ENCODE measurements around the gene MYH10. TPM values are rescaled to one million over a fixed set of nuclear protein-coding genes. Genes with fewer than 3 reads are reported as not detected.

Gene MYH10
- total and polyA plus RNA-seq, 4 donors, result 9.1 to 79.1 (median 25.9) TPM

- Histone ChIP-seq H3K36me3 (ENCODE audit: control insufficient read depth in 4 of 4, insufficient read depth in 3 of 4, low read depth in 1 of 4, low read length in 3 of 4) (no peaks in the 10 kb centered on the region), H3K27ac (ENCODE audit: low read depth in 1 of 2, low read length in 2 of 2) (peak overlapping the region in 1 of 2 donors; percentile 42), H3K27me3 (ENCODE audit: control insufficient read depth in 4 of 4, insufficient read depth in 4 of 4, low read length in 3 of 4) (no peaks in the 10 kb centered on the region), H3K4me3 (ENCODE audit: low read depth in 1 of 3, low read length in 3 of 3) (no peak overlapping the region), H3K9me3 (ENCODE audit: control insufficient read depth in 4 of 4, low read length in 3 of 4) (peaks cover 0 to 2% (median 0%) of the 10 kb centered on the region in 4 donors), H3K4me1 (ENCODE audit: control insufficient read depth in 4 of 4, insufficient read depth in 4 of 4, low read length in 3 of 4) (no peaks in the 10 kb centered on the region), H3K9ac (ENCODE audit: low read depth in 1 of 2, low read length in 2 of 2) (no peak overlapping the region)
- WGBS, result 55% methylated on average over 19 of the region's 19 CpGs
- DNase-seq (ENCODE audit: low spot score), result no peak
- TF ChIP-seq RXRA (IDR thresholded peaks at IDR 0.05) (peak in 1 of 2 donors; percentile 9), MAX (IDR thresholded peaks at IDR 0.05) (no peak), SP1 (IDR thresholded peaks at IDR 0.05) (peak; percentile 14), NR2F2 (IDR thresholded peaks at IDR 0.05) (peak; percentile 50)
Observed at GRCh38 chr17:8674344-8675305, 44.1 kb upstream of the MYH10 start.

GRCh38 chr17:8673612-8674011 is 43.1 kb upstream of the MYH10 start:
- H3K4me1 ChIP-seq (ENCODE audit: control insufficient read depth in 4 of 4, insufficient read depth in 4 of 4, low read length in 3 of 4), result no peaks in the 10 kb centered on the region
- no peaks in the 10 kb centered on the region for H3K36me3 ChIP-seq (ENCODE audit: control insufficient read depth in 4 of 4, insufficient read depth in 3 of 4, low read depth in 1 of 4, low read length in 3 of 4)
- H3K4me3 ChIP-seq (ENCODE audit: low read depth in 1 of 3, low read length in 3 of 3), result no peak overlapping the region
- peaks cover 0 to 1% (median 0%) of the 10 kb centered on the region in 4 donors for H3K9me3 ChIP-seq (ENCODE audit: control insufficient read depth in 4 of 4, low read length in 3 of 4)
- no peak for DNase-seq (ENCODE audit: low spot score)
- H3K9ac ChIP-seq (ENCODE audit: low read depth in 1 of 2, low read length in 2 of 2), result no peak overlapping the region
- H3K27ac ChIP-seq (ENCODE audit: low read depth in 1 of 2, low read length in 2 of 2), result peak overlapping the region in 1 of 2 donors; percentile 12
- 51% methylated on average over 1 of the region's 1 CpG for WGBS
- no peaks in the 10 kb centered on the region for H3K27me3 ChIP-seq (ENCODE audit: control insufficient read depth in 4 of 4, insufficient read depth in 4 of 4, low read length in 3 of 4)
- TF ChIP-seq RAD21 (IDR thresholded peaks at IDR 0.05) (peak in 1 of 2 donors; percentile 35), NR2F2 (IDR thresholded peaks at IDR 0.05) (peak; percentile 72), FOXA2 (IDR thresholded peaks at IDR 0.05) (no peak), ZBTB33 (IDR thresholded peaks at IDR 0.05) (no peak), ATF3 (IDR thresholded peaks at IDR 0.05) (no peak), RXRA (IDR thresholded peaks at IDR 0.05) (peak in 1 of 2 donors; percentile 20)

GRCh38 chr17:8672326-8672725 is 41.8 kb upstream of the MYH10 start:
- no peak overlapping the region for H3K27ac ChIP-seq (ENCODE audit: low read depth in 1 of 2, low read length in 2 of 2)
- no peak for TF ChIP-seq ZBTB33 (IDR thresholded peaks at IDR 0.05)
- TF ChIP-seq CTCF (IDR thresholded peaks at IDR 0.05; ENCODE audit: low read depth, low read length, missing input control), result no peak
- no peak for TF ChIP-seq HNF4G (IDR thresholded peaks at IDR 0.05)
- TF ChIP-seq YY1 (IDR thresholded peaks at IDR 0.05), result no peak
- TF ChIP-seq REST (IDR thresholded peaks at IDR 0.05), result no peak
- TF ChIP-seq HNF4A (conservative IDR thresholded peaks at IDR 0.05), result no peak
- TF ChIP-seq FOXA2 (IDR thresholded peaks at IDR 0.05), result no peak
- no peak for TF ChIP-seq FOXA1 (IDR thresholded peaks at IDR 0.05)
- TF ChIP-seq ATF3 (IDR thresholded peaks at IDR 0.05), result no peak
- no peak for TF ChIP-seq MAX (IDR thresholded peaks at IDR 0.05)
- TF ChIP-seq RXRA (IDR thresholded peaks at IDR 0.05), result no peak

More at GRCh38 chr17:8672326-8672725, 41.8 kb upstream of the MYH10 start:
- Histone ChIP-seq H3K4me3 (ENCODE audit: low read depth in 1 of 3, low read length in 3 of 3) (no peak overlapping the region), H3K36me3 (ENCODE audit: control insufficient read depth in 4 of 4, insufficient read depth in 3 of 4, low read depth in 1 of 4, low read length in 3 of 4) (no peaks in the 10 kb centered on the region), H3K9ac (ENCODE audit: low read depth in 1 of 2, low read length in 2 of 2) (no peak overlapping the region), H3K9me3 (ENCODE audit: control insufficient read depth in 4 of 4, low read length in 3 of 4) (no peaks in the 10 kb centered on the region), H3K27me3 (ENCODE audit: control insufficient read depth in 4 of 4, insufficient read depth in 4 of 4, low read length in 3 of 4) (no peaks in the 10 kb centered on the region), H3K4me1 (ENCODE audit: control insufficient read depth in 4 of 4, insufficient read depth in 4 of 4, low read length in 3 of 4) (no peaks in the 10 kb centered on the region)
- 92% methylated on average over 9 of the region's 9 CpGs for WGBS
- no peak for DNase-seq (ENCODE audit: low spot score)

Measured in liver (tissue), 9 donors.